ENCODE results near the gene CUL3. TPM values are rescaled to one million over a fixed set of nuclear protein-coding genes. Genes with fewer than 3 reads are reported as not detected.
"Not testable (repeated sequence)": the region's sequence is repeated elsewhere in the genome, so short reads cannot be mapped to it uniquely, and the experiment has no call there.

CUL3 gene
- total and polyA plus RNA-seq, 12 donors: 60.2 to 87.9 (median 69.8) TPM

DNA sequence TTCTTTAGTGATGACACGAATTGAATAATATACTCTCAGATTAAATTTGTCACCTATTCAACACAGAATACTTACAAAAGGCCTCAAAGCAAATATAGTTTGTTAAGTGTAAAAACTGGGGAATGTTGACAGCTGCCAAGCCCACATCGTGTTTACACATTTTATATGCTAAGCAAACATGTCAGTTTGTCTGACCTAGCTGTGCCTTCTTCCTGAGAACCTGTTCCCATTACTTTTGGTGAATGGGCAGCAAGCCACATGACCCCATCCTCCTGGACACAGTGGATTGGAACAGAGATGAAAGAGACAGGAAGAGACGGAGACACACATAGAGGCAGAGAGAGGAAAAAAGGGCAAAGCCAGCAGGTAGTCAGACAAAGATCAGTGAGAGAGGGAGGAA is 22.9 kb upstream of the CUL3 start:
- intact Hi-C loops (cut with DNase I): no loop called here
- TF ChIP-seq, protein P1, sequence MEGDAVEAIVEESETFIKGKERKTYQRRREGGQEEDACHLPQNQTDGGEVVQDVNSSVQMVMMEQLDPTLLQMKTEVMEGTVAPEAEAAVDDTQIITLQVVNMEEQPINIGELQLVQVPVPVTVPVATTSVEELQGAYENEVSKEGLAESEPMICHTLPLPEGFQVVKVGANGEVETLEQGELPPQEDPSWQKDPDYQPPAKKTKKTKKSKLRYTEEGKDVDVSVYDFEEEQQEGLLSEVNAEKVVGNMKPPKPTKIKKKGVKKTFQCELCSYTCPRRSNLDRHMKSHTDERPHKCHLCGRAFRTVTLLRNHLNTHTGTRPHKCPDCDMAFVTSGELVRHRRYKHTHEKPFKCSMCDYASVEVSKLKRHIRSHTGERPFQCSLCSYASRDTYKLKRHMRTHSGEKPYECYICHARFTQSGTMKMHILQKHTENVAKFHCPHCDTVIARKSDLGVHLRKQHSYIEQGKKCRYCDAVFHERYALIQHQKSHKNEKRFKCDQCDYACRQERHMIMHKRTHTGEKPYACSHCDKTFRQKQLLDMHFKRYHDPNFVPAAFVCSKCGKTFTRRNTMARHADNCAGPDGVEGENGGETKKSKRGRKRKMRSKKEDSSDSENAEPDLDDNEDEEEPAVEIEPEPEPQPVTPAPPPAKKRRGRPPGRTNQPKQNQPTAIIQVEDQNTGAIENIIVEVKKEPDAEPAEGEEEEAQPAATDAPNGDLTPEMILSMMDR (IDR thresholded peaks at IDR 0.05): no peak
- H3K27ac ChIP-seq: no peak overlapping the region
- ATAC-seq: no peak
- H3K9me3 ChIP-seq: no peaks in the 10 kb centered on the region
- 69 to 74% methylated on average over 3 of the region's 3 CpGs for WGBS, 2 donors
- H3K4me3 ChIP-seq: no peak overlapping the region
- H3K4me1 ChIP-seq: no peaks in the 10 kb centered on the region
- DNase-seq: no peak
- no peaks in the 10 kb centered on the region for H3K36me3 ChIP-seq
- peaks cover 0 to 6% (median 0%) of the 10 kb centered on the region in 7 donors for H3K27me3 ChIP-seq

DNA sequence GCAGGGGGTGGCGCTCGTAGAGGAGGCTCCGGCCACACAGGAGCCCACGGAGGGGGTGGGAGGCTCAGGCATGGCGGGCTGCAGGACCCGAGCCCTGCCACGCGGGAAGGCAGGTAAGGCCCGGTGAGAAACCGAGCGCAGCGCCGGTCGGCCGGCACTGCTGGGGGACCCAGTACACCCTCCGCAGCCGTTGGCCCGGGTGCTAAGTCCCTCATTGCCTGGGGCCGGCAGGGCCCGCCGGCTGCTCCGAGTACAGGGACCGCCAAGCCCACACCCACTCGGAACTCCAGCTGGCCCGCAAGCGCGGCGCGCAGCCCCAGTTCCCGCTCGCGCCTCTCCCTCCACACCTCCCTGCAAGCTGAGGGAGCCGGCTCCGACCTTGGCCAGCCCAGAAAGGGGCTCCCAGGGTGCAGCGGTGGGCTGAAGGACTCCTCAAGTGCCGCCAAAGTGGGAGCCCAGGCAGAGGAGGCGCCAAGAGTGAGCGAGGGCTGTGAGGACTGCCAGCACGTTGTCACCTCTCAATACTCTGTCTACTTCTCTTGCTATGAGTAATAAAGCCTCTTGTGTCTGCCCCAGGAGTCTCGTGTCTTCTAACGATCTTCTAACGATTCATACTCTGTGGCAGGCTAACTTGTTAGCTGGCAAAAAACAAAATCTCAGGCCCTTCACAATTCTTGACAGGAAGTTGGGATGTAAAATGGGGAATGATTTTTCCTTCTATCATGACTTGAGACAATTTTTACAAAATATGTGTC is 18.8 kb upstream of the CUL3 start:
- H3K9me3 ChIP-seq; H3K36me3 ChIP-seq; H3K27me3 ChIP-seq; intact Hi-C loops (cut with DNase I); DNase-seq; H3K27ac ChIP-seq; ATAC-seq; H3K4me1 ChIP-seq; H3K4me3 ChIP-seq: not testable (repeated sequence)
- 92 to 93% methylated on average over 40 to 42 of the region's 42 CpGs for WGBS, 2 donors

DNA sequence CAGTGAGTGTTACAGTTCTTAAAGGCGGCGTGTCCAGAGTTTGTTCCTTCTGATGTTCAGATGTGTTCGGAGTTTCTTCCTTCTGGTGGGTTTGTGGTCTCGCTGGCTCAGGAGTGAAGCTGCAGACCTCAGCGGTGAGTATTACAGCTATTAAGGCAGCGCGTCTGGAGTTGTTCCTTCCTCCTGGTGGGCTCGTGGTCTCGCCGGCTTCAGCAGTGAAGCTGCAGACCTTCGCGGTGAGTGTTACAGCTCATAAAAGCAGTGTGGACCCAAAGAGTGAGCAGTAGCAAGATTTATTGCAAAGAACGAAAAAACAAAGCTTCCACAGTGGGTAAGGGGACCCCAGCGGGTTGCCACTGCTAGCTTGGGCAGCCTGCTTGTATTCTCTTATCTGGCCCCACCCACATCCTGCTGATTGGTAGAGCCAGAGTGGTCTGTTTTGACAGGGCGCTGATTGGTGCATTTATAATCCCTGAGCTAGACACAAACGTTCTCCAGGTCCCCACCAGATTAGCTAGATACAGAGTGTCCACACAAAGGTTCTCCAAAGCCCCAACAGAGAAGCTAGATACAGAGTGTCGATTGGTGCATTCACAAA is 17.7 kb upstream of the CUL3 start:
- H3K4me3 ChIP-seq; H3K9me3 ChIP-seq; H3K36me3 ChIP-seq; H3K27ac ChIP-seq; ATAC-seq; intact Hi-C loops (cut with DNase I); DNase-seq; H3K4me1 ChIP-seq; H3K27me3 ChIP-seq: not testable (repeated sequence)
- 82 to 86% methylated on average over 17 of the region's 17 CpGs for WGBS, 2 donors

DNA sequence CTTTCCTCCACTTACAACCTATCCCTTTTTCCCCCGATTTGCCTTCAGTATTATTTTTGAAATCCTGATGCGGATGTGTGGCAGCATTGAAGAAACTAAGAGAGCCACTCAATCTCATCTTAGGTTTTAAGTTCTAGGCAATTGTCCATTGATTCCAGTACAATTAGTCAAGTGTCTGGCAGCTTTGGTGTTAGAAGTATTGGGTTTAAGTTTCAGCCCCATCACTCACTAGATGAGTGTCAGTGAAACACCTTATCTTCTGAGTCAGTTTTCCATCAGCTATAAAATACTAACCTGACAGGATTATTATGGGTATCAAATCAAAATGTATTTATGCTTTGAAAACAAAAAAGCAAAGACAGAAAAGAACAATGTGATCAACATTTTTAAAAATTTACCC is 16.8 kb upstream of the CUL3 start:
- no peak for DNase-seq
- no peak overlapping the region for H3K4me3 ChIP-seq
- WGBS, 2 donors: 87 to 96% methylated on average over 2 of the region's 2 CpGs
- TF ChIP-seq, protein P1 (IDR thresholded peaks at IDR 0.05): no peak
- H3K4me1 ChIP-seq: no peaks in the 10 kb centered on the region
- H3K27me3 ChIP-seq: peaks cover 0 to 3% (median 0%) of the 10 kb centered on the region in 7 donors
- no peak for ATAC-seq
- no peaks in the 10 kb centered on the region for H3K9me3 ChIP-seq
- H3K27ac ChIP-seq: no peak overlapping the region
- H3K36me3 ChIP-seq: no peaks in the 10 kb centered on the region
- intact Hi-C loops (cut with DNase I): no loop called here

DNA sequence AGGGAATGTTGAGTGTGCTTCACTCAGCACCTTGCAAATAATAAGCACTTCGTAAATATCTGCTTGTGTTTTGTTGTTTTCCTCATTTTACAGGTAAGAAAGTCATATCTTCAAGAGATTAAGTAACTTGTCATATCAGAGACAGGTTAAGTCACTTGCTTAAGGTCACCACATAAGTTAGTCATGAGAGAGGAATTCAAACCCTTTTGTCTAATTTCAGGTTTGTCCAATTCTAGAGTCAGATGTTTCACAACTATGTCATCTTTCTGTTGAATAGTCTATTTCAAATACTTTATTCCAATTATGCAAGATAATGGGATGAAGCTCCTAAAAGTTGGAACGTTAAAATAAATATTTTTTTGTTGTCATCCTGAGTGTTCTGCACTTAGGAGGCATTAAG is 13.5 kb upstream of the CUL3 start:
- Histone ChIP-seq H3K27me3 (peaks cover 0 to 7% (median 0%) of the 10 kb centered on the region in 7 donors), H3K9me3 (no peaks in the 10 kb centered on the region), H3K36me3 (no peaks in the 10 kb centered on the region), H3K4me3 (no peak overlapping the region), H3K4me1 (no peaks in the 10 kb centered on the region), H3K27ac (no peak overlapping the region)
- 88% methylated on average over 2 of the region's 2 CpGs for WGBS, 2 donors
- DNase-seq (no peak), ATAC-seq (no peak)
- intact Hi-C loops (cut with DNase I): no loop called here
- TF ChIP-seq, protein P1 (IDR thresholded peaks at IDR 0.05): no peak

All from heart right ventricle (tissue), 16 donors.